Stimulated activated memory B cell treated with anti-CD40 and anti-IgM and Interleukin-4, amounts not matched to agents 10 μg/mL and 1 μg/mL and 100 μg/mL, for 72 hours (primary cell): Measurements from ENCODE around the gene SGK2.

Experiments used
- ATAC-seq: fragments of 150-1000 bp; cut with Tn5 transposase; 2 replicates; pipeline ENCODE4 v1.10.0; 2021
- H3K27ac Mint-ChIP-seq: one replicate; pipeline ENCODE4 v1.8.0; 2022; ENCODE audit warnings: mild to moderate bottlenecking, mixed read lengths
- H3K27me3 Mint-ChIP-seq: one replicate; pipeline ENCODE4 v1.8.0; 2022; ENCODE audit warnings: mixed read lengths
- H3K36me3 Mint-ChIP-seq: one replicate; pipeline ENCODE4 v1.8.0; 2022; ENCODE audit warnings: mixed read lengths
- H3K4me1 Mint-ChIP-seq: one replicate; pipeline ENCODE4 v1.8.0; 2022; ENCODE audit warnings: mixed read lengths
- H3K4me3 Mint-ChIP-seq: one replicate; pipeline ENCODE4 v1.8.0; 2022; ENCODE audit warnings: mild to moderate bottlenecking, moderate library complexity, mixed read lengths
- H3K9me3 Mint-ChIP-seq: one replicate; pipeline ENCODE4 v1.8.0; 2022; ENCODE audit warnings: mixed read lengths

The SGK2 gene

DNA sequence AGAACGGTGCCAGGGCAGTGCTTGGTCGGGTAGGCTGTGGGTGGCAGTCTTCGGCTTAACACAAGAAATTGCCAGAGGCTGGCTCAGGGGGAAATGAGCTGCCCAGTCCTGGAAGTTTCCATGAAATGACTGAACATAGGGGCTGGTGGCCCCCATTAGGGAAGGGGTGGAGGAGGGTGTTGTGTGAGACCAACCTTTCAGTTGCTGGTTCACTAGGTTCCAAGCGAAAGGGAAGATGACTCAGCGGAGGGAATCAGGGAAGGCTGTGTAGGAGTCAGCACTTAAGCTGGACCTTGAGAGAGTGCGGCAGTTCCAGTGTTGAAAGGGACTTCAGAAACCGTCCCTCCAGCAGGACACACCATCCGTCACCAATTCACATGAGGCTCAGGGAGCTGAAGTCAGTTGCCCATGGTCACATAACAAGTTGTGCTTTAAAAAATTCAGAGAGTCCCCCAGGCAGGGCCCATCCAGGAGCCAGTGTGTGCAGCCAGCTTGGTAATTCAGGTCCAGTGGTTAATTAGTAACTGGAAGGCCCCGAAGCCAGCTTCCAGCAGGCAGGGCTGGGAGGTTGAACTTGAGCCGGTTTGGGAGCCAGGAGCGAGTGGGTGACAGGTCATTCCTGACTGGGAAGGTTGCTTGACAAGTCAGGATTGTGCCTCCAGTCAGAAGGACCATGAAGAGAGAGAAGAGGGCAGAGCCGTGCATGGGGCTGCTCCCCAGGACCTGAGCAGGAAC, at the start of gene SGK2:
TSS of gene SGK2 (plus strand) at position 616 of the 735 bp plus-strand sequence. CDS start 7,469 bp downstream, outside the sequence.
- Mint-ChIP-seq H3K4me3 (no peak within 1 kb of the TSS), H3K36me3 (no peaks in the 10 kb centered on the region), H3K27ac (no peak within 1 kb of the TSS), H3K4me1 (no peaks in the 10 kb centered on the region), H3K9me3 (no peaks in the 10 kb centered on the region), H3K27me3 (no peaks in the 10 kb centered on the region)
- no peak for ATAC-seq

- no peaks in the 10 kb centered on the region for H3K9me3 Mint-ChIP-seq
- peaks cover 39% of the 10 kb centered on the region for H3K27me3 Mint-ChIP-seq
- H3K27ac Mint-ChIP-seq = no peak overlapping the region
- H3K4me3 Mint-ChIP-seq = no peak overlapping the region
- peaks cover 12% of the 10 kb centered on the region for H3K4me1 Mint-ChIP-seq
- no peaks in the 10 kb centered on the region for H3K36me3 Mint-ChIP-seq
- no peak for ATAC-seq
Observed at GRCh38 chr20:43511879-43512278, 46.9 kb upstream of the SGK2 start.

GRCh38 chr20:43513372-43513930, 45.4 kb upstream of the SGK2 start:
- no peaks in the 10 kb centered on the region for H3K9me3 Mint-ChIP-seq
- peaks cover 12% of the 10 kb centered on the region for H3K4me1 Mint-ChIP-seq
- peak overlapping the region; percentile 91 for H3K27ac Mint-ChIP-seq
- no peak for ATAC-seq
- no peaks in the 10 kb centered on the region for H3K36me3 Mint-ChIP-seq
- peak overlapping the region; percentile 93 for H3K4me3 Mint-ChIP-seq
- peaks cover 30% of the 10 kb centered on the region for H3K27me3 Mint-ChIP-seq

GRCh38 chr20:43513931-43514647, 44.7 kb upstream of the SGK2 start:
- peak; percentile 93 for ATAC-seq
- peaks cover 12% of the 10 kb centered on the region for H3K4me1 Mint-ChIP-seq
- peak overlapping the region; percentile 91 for H3K27ac Mint-ChIP-seq
- peak overlapping the region; percentile 93 for H3K4me3 Mint-ChIP-seq
- H3K27me3 Mint-ChIP-seq = peaks cover 23% of the 10 kb centered on the region
- H3K36me3 Mint-ChIP-seq = no peaks in the 10 kb centered on the region
- no peaks in the 10 kb centered on the region for H3K9me3 Mint-ChIP-seq

- Mint-ChIP-seq H3K4me3 (peak overlapping the region; percentile 93), H3K4me1 (peaks cover 12% of the 10 kb centered on the region), H3K27me3 (peaks cover 18% of the 10 kb centered on the region), H3K27ac (peak overlapping the region; percentile 91), H3K9me3 (no peaks in the 10 kb centered on the region), H3K36me3 (no peaks in the 10 kb centered on the region)
- ATAC-seq = peak; percentile 17
Observed at GRCh38 chr20:43514648-43514999, 44.2 kb upstream of the SGK2 start.

DNA sequence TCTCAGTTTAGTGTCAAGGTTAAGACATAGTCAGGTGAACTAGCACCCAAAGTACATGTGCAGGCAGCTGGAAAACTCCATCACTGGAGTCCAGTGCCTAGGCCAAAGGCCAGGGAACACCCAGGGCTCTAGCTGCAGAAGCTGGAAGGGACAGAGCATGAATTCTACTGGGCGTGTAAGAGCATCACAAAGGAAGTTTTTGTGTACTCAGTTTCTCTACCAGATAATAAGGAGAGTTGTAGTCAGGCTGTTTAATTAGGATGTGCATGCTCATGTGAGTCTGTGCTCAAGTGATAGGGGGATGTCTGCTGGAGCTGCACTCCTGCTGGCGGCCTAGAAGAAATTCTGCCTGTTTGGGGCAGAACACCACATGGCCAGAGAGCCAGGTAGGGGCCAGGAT, 43.2 kb upstream of the SGK2 start:
- ATAC-seq = no peak
- Mint-ChIP-seq H3K4me1 (peaks cover 12% of the 10 kb centered on the region), H3K36me3 (no peaks in the 10 kb centered on the region), H3K9me3 (no peaks in the 10 kb centered on the region), H3K27me3 (peaks cover 14% of the 10 kb centered on the region), H3K4me3 (peak overlapping the region; percentile 93), H3K27ac (no peak overlapping the region)

DNA sequence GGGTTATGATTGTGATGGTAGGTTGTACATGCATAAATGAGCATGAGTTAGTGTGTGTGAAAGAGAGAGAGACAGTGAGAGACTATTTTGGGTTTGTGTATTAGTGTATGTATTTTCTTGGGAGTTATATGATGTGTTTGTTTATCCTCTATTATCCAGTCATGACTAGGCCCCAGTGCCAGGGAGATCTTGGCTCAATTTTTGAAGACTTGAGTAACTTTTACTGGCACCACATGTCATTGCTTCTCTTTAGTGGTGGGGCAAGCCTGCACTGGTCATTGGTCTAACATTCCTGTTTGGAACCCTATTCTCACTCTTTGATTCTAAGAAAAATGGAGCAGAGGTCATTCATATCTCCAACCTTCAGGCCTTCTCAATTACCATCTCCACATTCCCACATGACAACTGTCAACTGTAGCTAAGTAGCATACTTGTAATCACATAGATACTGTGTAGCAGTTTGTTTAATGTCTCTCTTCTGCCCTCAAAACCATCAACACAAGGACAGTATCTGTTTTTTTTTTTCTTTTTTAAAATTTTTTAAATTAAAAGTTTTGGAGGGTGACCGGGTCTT, 42.5 kb upstream of the SGK2 start:
- Mint-ChIP-seq H3K4me3 (no peak overlapping the region), H3K27ac (no peak overlapping the region), H3K27me3 (peaks cover 8% of the 10 kb centered on the region), H3K9me3 (no peaks in the 10 kb centered on the region), H3K36me3 (peaks cover 4% of the 10 kb centered on the region), H3K4me1 (peaks cover 12% of the 10 kb centered on the region)
- no peak for ATAC-seq

- Mint-ChIP-seq H3K4me1 (peaks cover 12% of the 10 kb centered on the region), H3K27me3 (no peaks in the 10 kb centered on the region), H3K27ac (no peak overlapping the region), H3K4me3 (no peak overlapping the region), H3K36me3 (peaks cover 12% of the 10 kb centered on the region), H3K9me3 (peaks cover 2% of the 10 kb centered on the region)
- ATAC-seq = no peak
Observed at GRCh38 chr20:43520074-43520630, 38.7 kb upstream of the SGK2 start.

DNA sequence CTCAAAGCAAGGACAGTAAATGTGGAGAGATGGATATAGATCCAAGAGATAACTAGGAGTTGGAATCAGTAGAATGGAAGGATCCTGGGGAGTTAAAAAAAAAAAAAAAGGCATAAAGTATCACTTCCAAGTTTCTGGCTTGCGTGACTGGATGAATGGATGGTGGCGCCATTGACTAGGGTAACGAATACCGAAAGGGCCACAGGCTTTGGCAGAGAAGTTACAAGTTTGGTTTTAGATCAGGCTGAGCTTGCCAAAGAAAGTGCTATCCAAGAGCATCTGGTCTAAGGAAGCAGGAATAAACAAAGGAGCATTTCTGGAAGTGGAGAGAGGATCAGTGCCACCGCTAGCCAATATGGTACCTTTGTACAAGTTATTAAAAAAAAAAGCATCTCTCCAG, 33.8 kb upstream of the SGK2 start:
- Mint-ChIP-seq H3K27me3 (no peaks in the 10 kb centered on the region), H3K4me3 (no peak overlapping the region), H3K27ac (no peak overlapping the region), H3K36me3 (peaks cover 12% of the 10 kb centered on the region), H3K9me3 (peaks cover 2% of the 10 kb centered on the region), H3K4me1 (no peaks in the 10 kb centered on the region)
- ATAC-seq = no peak

- Mint-ChIP-seq H3K27me3 (no peaks in the 10 kb centered on the region), H3K4me3 (no peak overlapping the region), H3K4me1 (no peaks in the 10 kb centered on the region), H3K27ac (no peak overlapping the region), H3K36me3 (peaks cover 6% of the 10 kb centered on the region), H3K9me3 (peaks cover 2% of the 10 kb centered on the region)
- no peak for ATAC-seq
Observed at GRCh38 chr20:43528258-43528875, 30.5 kb upstream of the SGK2 start.

GRCh38 chr20:43529051-43529450, 29.8 kb upstream of the SGK2 start:
- Mint-ChIP-seq H3K9me3 (peaks cover 2% of the 10 kb centered on the region), H3K36me3 (peaks cover 6% of the 10 kb centered on the region), H3K27ac (no peak overlapping the region), H3K4me3 (no peak overlapping the region), H3K4me1 (no peaks in the 10 kb centered on the region), H3K27me3 (no peaks in the 10 kb centered on the region)
- ATAC-seq = no peak

DNA sequence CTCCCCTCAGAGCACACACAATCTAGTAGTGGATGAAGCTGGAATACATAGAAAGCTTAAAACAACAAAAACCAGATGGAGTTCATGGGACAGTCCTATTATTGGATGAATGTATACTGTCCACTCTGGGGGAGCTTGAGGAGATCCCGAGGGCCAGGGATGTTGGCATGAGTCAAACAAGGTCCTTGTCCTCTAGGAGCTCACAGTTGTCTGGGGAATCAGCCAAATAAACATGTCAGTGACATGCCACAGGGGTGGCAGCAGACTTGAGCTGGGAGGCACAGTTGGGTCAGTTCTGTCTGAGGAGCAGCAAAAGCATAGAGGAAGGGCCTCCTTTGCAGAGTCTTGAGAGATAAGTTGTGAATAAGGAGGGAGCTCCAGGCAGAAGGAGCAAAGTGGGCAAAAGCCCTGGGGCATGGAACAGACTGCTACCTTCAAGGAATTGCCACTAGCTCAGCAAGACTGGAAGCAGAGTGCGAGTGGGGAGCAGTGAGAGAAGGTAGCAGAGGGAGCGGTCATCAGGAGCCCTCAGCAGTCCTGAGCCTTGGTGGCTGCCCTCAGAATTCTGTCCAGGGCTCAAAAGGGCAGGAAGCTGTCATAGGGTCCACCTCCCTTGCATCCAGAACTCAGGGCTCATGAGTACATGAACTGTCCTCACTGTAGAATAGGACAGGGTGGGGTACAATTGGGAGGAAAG, 29.2 kb upstream of the SGK2 start:
- Mint-ChIP-seq H3K27me3 (no peaks in the 10 kb centered on the region), H3K9me3 (peaks cover under 1% of the 10 kb centered on the region), H3K4me3 (no peak overlapping the region), H3K27ac (no peak overlapping the region), H3K4me1 (no peaks in the 10 kb centered on the region), H3K36me3 (peaks cover 3% of the 10 kb centered on the region)
- ATAC-seq = no peak

GRCh38 chr20:43530321-43531090, 28.3 kb upstream of the SGK2 start:
- Mint-ChIP-seq H3K4me1 (no peaks in the 10 kb centered on the region), H3K9me3 (no peaks in the 10 kb centered on the region), H3K4me3 (no peak overlapping the region), H3K36me3 (peaks cover 2% of the 10 kb centered on the region), H3K27me3 (no peaks in the 10 kb centered on the region), H3K27ac (no peak overlapping the region)
- ATAC-seq = no peak

DNA sequence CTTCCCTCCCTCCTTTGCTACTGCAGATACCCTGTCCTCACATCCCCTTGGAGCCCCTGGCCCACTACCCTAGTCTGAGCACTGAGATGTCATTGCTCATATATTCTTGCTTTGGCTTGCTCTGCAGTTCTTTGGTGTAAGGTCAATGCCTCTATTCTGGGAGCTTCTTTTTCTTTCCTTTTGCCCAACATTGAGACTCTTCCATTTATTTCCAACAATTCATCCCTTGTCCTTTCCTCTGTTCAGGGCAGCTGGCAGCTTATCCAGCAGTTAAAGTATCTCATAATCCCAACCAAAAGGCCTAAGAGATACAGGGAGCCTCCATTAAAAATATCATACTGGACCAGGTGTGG, 27.8 kb upstream of the SGK2 start:
- Mint-ChIP-seq H3K9me3 (no peaks in the 10 kb centered on the region), H3K27ac (no peak overlapping the region), H3K4me1 (no peaks in the 10 kb centered on the region), H3K27me3 (no peaks in the 10 kb centered on the region), H3K36me3 (peaks cover 6% of the 10 kb centered on the region), H3K4me3 (no peak overlapping the region)
- ATAC-seq = no peak
